ENCODE results near the gene SLC5A6. TPM values are rescaled to one million over a fixed set of nuclear protein-coding genes. Genes with fewer than 3 reads are reported as not detected.

The SLC5A6 gene
- polyA plus RNA-seq, 1 of the 3 experiments (the other 2 are of a cell fraction), result 75.7 TPM

DNA sequence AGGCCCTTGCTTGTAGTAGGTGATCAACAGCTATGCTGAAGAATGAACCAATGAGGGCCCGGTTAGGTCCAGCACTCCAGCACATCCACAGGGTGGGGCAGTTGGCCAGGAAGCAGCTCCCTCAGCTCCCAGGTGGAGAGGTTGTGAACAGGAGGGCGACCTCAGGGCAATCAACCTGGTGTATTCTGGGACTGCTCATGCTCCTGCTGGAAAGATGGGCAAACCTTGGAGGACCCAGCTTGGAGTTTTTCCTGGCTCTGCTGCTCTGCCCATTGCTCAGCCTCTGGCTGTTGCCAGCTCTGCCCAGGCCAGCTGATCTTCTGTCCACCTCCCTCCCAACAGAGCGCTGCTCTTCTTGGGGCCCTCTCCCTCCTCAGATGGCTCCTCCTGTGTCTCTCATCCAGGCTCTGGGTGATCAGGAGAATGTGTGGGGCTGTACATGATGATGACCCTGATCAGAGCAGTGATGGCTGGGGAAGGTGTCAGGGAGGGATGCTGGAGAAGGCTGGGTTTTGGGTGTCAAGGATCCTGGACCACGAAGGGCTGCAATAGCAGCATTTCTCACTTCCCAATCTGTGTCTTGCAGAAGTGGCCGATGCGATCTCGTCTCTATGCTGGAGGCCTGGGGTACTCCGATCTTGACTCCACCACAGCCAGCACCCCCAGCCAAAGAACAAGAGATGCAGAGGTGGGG, 59.8 kb downstream of the SLC5A6 start:
- Histone ChIP-seq H3K4me2 (no peak overlapping the region), H4K20me1 (ENCODE audit: insufficient read depth) (no peaks in the 10 kb centered on the region), H3K36me3 (replicated peaks in 1 of 2; ENCODE audit: control insufficient read depth in 1 of 2, insufficient read depth in 2 of 2, low read length in 1 of 2) (no peaks in the 10 kb centered on the region), H3K27ac (ENCODE audit: low read depth in 2 of 2, low read length in 1 of 2) (no peak overlapping the region), H3K9me3 (no peaks in the 10 kb centered on the region), H3K27me3 (ENCODE audit: insufficient read depth) (peaks cover 4% of the 10 kb centered on the region; the same call in 1 of the 2 replicates), H3K4me1 (ENCODE audit: control insufficient read depth in 1 of 2, insufficient read depth in 2 of 2, low read depth in 1 of 2, low read length in 1 of 2) (no peaks in the 10 kb centered on the region), H3K79me2 (ENCODE audit: insufficient read depth) (no peaks in the 10 kb centered on the region), H3K4me3 (ENCODE audit: low read depth in 2 of 2, low read length in 1 of 2) (no peak overlapping the region), H3F3A (replicated peaks; ENCODE audit: insufficient read depth) (no peaks in the 10 kb centered on the region), H2AFZ (ENCODE audit: low read depth) (no peak overlapping the region), H3K9ac (no peak overlapping the region), H3K9me2 (no peaks in the 10 kb centered on the region)
- POLR2A ChIA-PET, result interaction anchor here (0.6 kb wide), 1 partner anchor 50 kb away, joined by 3 read pairs; no protein-coding TSS in a partner anchor
- CTCF ChIA-PET, result interaction anchor here (1.0 to 7.4 kb wide), 7 partner anchors 19 to 191 kb away, joined by 3 to 56 read pairs (median 4); no protein-coding TSS in a partner anchor
- TF ChIP-seq NRF1 (IDR thresholded peaks at IDR 0.05; ENCODE audit: low read depth, low read length) (no peak), CHD2 (IDR thresholded peaks at IDR 0.05; ENCODE audit: low read length, partially characterized antibody) (no peak), JUND (IDR thresholded peaks at IDR 0.05) (no peak)
- no peak for DNase-seq
- WGBS (ENCODE audit: low lambda C conversion rate), result 81% methylated on average over 8 of the region's 8 CpGs

DNA sequence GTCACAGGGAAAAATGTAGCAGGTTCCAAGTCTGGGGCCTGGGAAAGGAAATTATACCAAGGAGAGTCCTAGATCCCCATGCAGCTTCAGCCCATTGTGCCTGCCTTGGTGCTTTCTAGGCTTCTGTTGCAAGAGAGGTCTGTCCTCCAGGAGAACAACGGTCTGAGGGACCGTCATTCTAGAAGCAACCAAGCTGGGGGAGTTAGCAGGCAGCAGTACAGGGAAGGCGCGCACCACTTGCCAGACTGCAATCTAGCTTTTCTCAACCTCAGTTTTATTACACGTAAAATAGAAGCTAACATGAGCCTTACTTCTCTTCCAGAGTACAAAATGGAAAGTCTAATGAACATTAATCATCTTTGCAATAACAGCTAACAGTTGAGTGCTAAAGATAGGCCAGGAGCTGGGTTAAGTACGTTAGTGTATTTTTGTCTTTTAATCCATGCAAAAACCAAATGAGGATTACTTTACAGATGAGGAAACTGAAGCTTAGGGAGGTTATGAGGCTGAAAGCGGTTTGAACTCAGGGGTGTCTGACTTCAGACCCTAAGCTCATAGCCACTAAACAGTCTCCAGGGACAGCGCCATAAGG, 61.3 kb downstream of the SLC5A6 start:
- peaks cover 4% of the 10 kb centered on the region; the same call in 1 of the 2 replicates for H3K27me3 ChIP-seq (ENCODE audit: insufficient read depth)
- POLR2A ChIA-PET, result no interaction called here
- no peak overlapping the region for H3K27ac ChIP-seq (ENCODE audit: low read depth in 2 of 2, low read length in 1 of 2)
- H2AFZ ChIP-seq (ENCODE audit: low read depth), result no peak overlapping the region
- no peaks in the 10 kb centered on the region for H3K9me3 ChIP-seq
- DNase-seq, result no peak
- H3K9ac ChIP-seq, result no peak overlapping the region
- no peaks in the 10 kb centered on the region for H3K36me3 ChIP-seq (replicated peaks in 1 of 2; ENCODE audit: control insufficient read depth in 1 of 2, insufficient read depth in 2 of 2, low read length in 1 of 2)
- no peak overlapping the region for H3K4me3 ChIP-seq (ENCODE audit: low read depth in 2 of 2, low read length in 1 of 2)
- H3K4me2 ChIP-seq, result no peak overlapping the region
- no peaks in the 10 kb centered on the region for H3K9me2 ChIP-seq
- TF ChIP-seq, protein P1, sequence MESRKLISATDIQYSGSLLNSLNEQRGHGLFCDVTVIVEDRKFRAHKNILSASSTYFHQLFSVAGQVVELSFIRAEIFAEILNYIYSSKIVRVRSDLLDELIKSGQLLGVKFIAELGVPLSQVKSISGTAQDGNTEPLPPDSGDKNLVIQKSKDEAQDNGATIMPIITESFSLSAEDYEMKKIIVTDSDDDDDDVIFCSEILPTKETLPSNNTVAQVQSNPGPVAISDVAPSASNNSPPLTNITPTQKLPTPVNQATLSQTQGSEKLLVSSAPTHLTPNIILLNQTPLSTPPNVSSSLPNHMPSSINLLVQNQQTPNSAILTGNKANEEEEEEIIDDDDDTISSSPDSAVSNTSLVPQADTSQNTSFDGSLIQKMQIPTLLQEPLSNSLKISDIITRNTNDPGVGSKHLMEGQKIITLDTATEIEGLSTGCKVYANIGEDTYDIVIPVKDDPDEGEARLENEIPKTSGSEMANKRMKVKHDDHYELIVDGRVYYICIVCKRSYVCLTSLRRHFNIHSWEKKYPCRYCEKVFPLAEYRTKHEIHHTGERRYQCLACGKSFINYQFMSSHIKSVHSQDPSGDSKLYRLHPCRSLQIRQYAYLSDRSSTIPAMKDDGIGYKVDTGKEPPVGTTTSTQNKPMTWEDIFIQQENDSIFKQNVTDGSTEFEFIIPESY (IDR thresholded peaks at IDR 0.05; ENCODE audit: borderline replicate concordance, low read depth), result no peak
- TF ChIP-seq CHD2 (IDR thresholded peaks at IDR 0.05; ENCODE audit: low read length, partially characterized antibody) (no peak), NRF1 (IDR thresholded peaks at IDR 0.05; ENCODE audit: low read depth, low read length) (no peak), YY1 (IDR thresholded peaks at IDR 0.05; ENCODE audit: low read depth) (no peak), RXRA (IDR thresholded peaks at IDR 0.05; ENCODE audit: borderline replicate concordance, low read depth) (no peak), NFIC (IDR thresholded peaks at IDR 0.05; ENCODE audit: borderline replicate concordance) (no peak), RCOR1 (IDR thresholded peaks at IDR 0.05; ENCODE audit: low read length) (no peak), EZH2phosphoT487 (IDR thresholded peaks at IDR 0.05; ENCODE audit: borderline replicate concordance, low read depth) (no peak), JUND (IDR thresholded peaks at IDR 0.05) (no peak), TCF12 (IDR thresholded peaks at IDR 0.05) (no peak), SMC3 (IDR thresholded peaks at IDR 0.05; ENCODE audit: low read depth, low read length) (no peak), GABPA (IDR thresholded peaks at IDR 0.05; ENCODE audit: low read depth) (no peak)
- TF ChIP-seq, protein P2, sequence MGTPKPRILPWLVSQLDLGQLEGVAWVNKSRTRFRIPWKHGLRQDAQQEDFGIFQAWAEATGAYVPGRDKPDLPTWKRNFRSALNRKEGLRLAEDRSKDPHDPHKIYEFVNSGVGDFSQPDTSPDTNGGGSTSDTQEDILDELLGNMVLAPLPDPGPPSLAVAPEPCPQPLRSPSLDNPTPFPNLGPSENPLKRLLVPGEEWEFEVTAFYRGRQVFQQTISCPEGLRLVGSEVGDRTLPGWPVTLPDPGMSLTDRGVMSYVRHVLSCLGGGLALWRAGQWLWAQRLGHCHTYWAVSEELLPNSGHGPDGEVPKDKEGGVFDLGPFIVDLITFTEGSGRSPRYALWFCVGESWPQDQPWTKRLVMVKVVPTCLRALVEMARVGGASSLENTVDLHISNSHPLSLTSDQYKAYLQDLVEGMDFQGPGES (IDR thresholded peaks at IDR 0.05; ENCODE audit: low read depth, low read length), result no peak
- TF ChIP-seq, protein P3, sequence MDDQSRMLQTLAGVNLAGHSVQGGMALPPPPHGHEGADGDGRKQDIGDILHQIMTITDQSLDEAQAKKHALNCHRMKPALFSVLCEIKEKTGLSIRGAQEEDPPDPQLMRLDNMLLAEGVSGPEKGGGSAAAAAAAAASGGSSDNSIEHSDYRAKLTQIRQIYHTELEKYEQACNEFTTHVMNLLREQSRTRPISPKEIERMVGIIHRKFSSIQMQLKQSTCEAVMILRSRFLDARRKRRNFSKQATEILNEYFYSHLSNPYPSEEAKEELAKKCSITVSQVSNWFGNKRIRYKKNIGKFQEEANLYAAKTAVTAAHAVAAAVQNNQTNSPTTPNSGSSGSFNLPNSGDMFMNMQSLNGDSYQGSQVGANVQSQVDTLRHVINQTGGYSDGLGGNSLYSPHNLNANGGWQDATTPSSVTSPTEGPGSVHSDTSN (IDR thresholded peaks at IDR 0.05), result no peak
- H4K20me1 ChIP-seq (ENCODE audit: insufficient read depth), result no peaks in the 10 kb centered on the region
- no peaks in the 10 kb centered on the region for H3F3A ChIP-seq (replicated peaks; ENCODE audit: insufficient read depth)
- H3K79me2 ChIP-seq (ENCODE audit: insufficient read depth), result no peaks in the 10 kb centered on the region
- 77% methylated on average over 8 of the region's 8 CpGs for WGBS (ENCODE audit: low lambda C conversion rate)
- CTCF ChIA-PET, result interaction anchor here (0.9 to 7.4 kb wide), 10 partner anchors 17 to 189 kb away, joined by 3 to 56 read pairs (median 4); partner anchors contain the start of gene KHK
- no peaks in the 10 kb centered on the region for H3K4me1 ChIP-seq (ENCODE audit: control insufficient read depth in 1 of 2, insufficient read depth in 2 of 2, low read depth in 1 of 2, low read length in 1 of 2)

Data from SK-N-SH (cell line).